ENCODE data around the gene BAIAP2. TPM values are rescaled to one million over a fixed set of nuclear protein-coding genes. Genes with fewer than 3 reads are reported as not detected.

The BAIAP2 gene
- total RNA-seq, 1 experiment from 2014 or later: 34.4 TPM

DNA sequence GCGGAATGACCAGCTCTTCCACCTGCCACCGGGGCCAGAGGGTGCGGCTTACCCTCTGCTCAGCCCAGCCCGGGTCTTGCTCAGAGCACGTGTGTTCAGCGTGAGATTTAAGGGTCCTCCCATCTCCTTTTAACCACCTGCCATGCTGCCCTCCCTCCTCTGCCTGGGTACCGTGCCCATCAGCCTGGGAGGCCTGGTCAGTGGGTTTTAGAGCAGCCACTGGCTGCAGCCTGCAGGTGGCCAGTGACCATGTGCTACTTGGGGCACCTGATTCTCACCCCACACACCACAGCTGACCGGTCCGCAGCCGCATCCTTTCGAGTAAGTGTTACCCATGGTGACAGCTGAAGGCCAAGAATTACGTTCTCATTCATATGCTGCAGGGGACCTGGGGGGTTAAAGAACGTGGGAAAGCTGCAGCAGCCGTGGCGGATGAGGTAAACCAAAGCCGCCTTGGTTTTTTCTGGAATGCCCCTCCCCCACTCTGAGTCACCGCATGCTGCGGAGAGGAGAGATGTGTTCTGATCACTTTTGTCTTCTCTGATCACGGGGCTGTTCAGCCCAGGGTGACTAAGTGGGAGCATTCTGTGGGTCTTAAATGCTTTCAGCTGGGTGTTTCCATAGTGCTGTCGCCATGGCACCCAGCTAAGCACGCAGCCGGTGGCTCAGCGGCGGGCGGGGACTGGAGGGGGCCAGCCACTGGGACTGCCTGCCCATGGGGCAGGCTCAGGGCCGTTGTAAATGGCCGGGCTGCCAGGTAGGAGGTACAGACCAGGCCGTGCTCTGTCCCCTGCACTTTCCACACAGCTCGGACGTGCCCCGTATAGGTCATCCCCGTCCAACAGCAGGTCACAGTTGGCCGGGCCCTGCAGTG, 59.8 kb downstream of the BAIAP2 start:
- H3K4me3 ChIP-seq: no peak overlapping the region
- peak; percentile 83 for DNase-seq

DNA sequence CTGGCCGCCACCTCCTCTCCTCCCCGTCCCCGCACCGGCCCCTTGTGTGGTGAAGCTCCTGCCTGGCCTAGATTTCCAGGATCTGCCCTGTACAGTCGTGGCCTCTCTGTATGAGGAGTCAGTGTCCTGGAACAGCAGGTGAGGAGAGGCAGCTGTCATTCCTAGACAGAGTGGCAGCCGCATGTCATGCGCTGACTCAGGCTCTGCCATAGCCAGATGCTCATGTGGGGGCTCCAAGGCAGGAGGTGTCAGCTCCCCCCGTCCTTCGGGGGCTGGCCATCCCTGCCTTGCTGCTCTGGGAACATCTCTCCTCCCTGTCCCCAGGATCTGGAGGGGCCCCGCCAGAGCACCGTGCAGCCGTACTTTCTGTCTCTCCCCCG, 60.4 kb downstream of the BAIAP2 start:
- no peaks in the 10 kb centered on the region for H3K27me3 ChIP-seq
- no peak overlapping the region for H3K4me3 ChIP-seq

More for the DNA sequence above, 59.8 kb downstream of the BAIAP2 start:
- Histone ChIP-seq H3K36me3 (peaks cover 8% of the 10 kb centered on the region), H3K9me3 (no peaks in the 10 kb centered on the region), H3K27me3 (no peaks in the 10 kb centered on the region)

DNA sequence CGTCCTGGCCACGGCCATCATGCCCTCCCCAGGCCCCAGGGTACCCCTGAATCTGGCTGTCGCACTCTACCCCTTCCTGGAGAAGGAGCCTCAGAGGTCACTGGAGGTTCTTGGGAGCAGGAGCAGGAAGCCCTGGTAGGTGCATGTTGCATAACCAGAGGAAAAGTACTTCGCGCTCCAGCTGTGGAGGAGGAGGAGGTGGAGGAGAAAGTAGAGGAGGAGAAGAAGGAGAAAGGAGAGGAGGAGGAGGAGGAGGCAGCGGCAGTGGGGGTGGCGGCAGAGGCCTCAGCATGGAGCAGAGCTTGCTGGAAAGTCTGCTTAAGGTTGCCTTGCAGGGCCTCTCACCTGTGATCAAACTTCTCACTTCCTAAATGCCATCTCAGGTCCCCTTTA, 61.8 kb downstream of the BAIAP2 start:
- H3K27me3 ChIP-seq: no peaks in the 10 kb centered on the region
- no peaks in the 10 kb centered on the region for H3K9me3 ChIP-seq
- H3K36me3 ChIP-seq: peaks cover 20% of the 10 kb centered on the region
- H3K4me3 ChIP-seq: no peak overlapping the region
- DNase-seq: no peak

More for the DNA sequence above, 60.4 kb downstream of the BAIAP2 start:
- H3K9me3 ChIP-seq: no peaks in the 10 kb centered on the region
- no peak for DNase-seq
- peaks cover 8% of the 10 kb centered on the region for H3K36me3 ChIP-seq

DNA sequence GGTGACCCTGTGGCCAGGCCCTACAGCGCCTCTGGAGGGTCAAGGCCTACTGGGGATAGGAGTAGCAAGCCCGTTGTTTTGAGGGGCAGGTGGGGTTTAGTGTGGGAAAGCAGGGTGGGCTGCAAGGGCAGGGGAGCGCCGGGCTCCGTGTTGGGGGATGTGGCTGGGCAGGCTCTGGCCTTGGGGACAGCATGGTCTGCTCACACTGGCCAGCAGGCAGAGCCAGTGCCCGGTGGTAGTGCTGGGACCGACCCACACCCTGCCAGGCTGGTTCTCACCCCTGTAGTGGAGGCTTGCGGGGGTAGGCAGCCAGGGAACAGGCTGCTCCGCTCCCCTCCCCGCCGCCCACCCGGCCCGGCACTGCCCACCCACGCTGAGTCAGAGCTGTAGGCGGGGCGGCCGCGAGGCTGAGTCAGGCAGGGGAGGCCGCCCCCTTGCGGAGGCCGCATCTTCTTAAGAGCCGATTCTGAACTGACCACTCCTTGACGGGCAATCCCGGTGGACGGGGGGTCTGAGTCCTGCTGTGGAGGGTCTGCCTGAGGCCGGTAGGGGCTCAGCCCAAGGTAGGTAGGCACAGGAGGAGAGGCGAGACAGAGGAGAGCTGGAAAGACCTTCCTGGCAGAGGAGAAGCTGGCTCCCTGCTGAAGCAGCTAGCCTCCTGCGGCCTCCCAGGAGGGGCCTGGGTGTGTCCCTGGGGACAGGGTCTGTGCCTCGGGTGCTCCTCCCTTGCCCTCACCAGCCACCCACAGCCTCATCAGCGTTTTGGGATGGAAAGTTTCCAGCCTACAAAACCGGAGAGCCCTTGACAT, 62.4 kb downstream of the BAIAP2 start:
- H3K36me3 ChIP-seq: peaks cover 20% of the 10 kb centered on the region
- no peaks in the 10 kb centered on the region for H3K27me3 ChIP-seq
- peak; percentile 81 for DNase-seq
- H3K9me3 ChIP-seq: no peaks in the 10 kb centered on the region
- no peak overlapping the region for H3K4me3 ChIP-seq

DNA sequence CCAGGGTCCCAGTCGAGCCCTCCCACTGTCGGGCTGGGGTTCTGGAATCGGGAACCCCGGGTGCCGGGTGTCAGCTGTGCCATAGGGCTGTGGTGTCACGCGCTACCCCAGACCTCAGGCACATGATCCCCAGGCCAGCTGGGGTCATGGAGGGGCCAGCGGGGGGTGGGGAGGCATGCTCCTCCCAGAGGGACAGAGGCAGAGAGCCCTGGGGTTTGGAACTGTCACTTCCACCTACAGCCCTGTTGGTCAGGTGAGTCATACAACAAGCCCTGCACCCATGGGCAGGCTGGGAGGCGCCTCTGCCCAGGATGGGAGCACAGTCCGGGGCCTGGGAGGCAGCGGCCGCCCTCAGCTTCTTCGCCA, 63.0 kb downstream of the BAIAP2 start:
- Histone ChIP-seq H3K36me3 (peaks cover 20% of the 10 kb centered on the region), H3K9me3 (no peaks in the 10 kb centered on the region), H3K4me3 (no peak overlapping the region), H3K27me3 (no peaks in the 10 kb centered on the region)
- DNase-seq: peak; percentile 28

DNA sequence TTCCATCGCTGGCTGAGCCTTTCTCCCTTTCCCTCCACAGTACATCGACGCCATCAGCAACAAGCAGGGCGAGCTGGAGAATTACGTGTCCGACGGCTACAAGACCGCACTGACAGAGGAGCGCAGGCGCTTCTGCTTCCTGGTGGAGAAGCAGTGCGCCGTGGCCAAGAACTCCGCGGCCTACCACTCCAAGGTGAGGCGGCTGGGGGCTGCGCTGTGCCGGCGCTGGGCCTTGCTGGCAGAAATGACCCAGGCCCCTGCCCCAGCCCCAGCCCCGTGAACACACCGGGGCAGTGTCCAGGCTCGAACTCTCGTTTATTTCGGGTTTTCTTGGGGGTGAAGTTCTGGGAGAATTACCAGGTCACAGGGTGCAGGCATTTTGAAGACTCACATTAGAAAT, 64.9 kb downstream of the BAIAP2 start:
- DNase-seq: no peak
- Histone ChIP-seq H3K27me3 (no peaks in the 10 kb centered on the region), H3K4me3 (no peak overlapping the region), H3K36me3 (peaks cover 17% of the 10 kb centered on the region), H3K9me3 (no peaks in the 10 kb centered on the region)

DNA sequence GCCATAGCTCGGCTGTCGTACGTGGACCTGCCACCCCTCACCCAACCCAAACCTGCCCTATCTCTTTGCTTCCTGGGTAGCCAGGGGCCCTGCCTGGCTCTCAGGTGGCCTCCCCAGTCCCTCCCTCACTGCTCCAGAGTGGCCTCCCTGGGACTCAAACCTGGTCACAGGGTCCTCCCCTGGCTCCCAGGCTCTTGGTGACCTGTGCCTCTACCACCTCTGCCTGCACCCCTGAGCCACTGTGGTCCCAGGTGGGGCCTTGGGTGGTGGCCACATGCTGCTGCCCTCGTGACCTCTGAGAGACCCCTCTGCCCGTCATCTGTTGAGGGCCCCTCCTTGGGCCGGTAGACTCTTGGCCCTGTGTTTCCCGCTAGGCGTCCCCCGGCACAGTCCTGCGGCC, 65.7 kb downstream of the BAIAP2 start:
- Histone ChIP-seq H3K27me3 (no peaks in the 10 kb centered on the region), H3K4me3 (no peak overlapping the region), H3K9me3 (no peaks in the 10 kb centered on the region), H3K36me3 (peaks cover 15% of the 10 kb centered on the region)
- DNase-seq: no peak

DNA sequence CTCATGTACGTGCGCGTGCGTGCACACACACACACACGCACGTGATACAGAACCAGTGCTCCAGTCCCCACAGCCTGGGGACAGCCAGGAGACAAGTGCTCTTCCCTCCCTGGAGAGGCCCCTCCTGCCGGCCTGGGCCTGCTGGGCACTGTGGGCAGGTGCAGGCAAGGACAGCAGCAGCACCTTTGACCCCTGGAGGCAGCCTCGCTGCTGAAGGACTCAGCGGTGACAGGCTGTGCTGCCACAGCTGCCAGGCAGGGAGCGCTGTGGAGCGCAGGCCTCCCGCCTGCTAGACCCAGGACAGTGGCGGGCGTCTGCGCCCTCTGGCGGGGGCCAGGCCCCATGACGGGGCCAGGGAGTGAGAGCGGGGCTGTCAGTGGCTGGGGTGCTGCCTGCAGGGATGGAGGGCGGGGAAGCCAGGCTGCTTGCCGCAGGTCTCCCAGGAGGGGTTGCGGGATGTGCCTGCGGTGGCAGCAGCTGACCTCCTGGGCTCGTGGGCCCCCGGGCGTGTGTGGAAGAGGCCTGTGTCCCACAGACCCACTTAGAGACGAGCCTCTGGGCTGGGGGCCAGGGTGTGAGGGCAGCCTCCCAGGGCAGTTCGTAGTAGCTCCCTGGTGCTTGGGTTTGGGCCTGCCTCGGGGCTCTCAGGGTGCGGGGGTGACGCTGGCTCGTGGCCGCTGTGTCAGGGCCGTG, 66.8 kb downstream of the BAIAP2 start:
- Histone ChIP-seq H3K27me3 (no peaks in the 10 kb centered on the region), H3K36me3 (peaks cover 15% of the 10 kb centered on the region), H3K9me3 (no peaks in the 10 kb centered on the region), H3K4me3 (no peak overlapping the region)
- DNase-seq: peak; percentile 76

DNA sequence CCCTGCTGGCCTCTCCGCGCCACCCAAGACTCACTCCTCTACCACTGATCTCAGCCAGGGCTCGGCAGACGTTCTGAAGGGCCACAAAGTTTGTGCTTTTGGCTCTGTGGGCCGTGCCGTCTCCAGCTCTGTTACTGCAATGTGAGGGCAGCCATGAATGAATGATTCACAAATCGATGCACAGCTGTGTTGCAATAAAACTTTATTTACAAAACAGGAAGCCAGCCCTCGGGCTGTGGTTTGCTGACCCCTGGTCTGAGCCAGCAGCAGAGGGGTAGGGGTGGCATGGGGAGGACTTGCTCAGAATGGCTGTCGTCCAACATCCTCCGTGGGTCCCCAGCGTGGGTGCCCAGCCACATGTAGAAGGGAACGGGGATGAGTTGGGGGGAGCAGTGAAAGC, 67.4 kb downstream of the BAIAP2 start:
- H3K27me3 ChIP-seq: no peaks in the 10 kb centered on the region
- H3K36me3 ChIP-seq: peaks cover 15% of the 10 kb centered on the region
- H3K9me3 ChIP-seq: no peaks in the 10 kb centered on the region
- no peak for DNase-seq
- no peak overlapping the region for H3K4me3 ChIP-seq

DNA sequence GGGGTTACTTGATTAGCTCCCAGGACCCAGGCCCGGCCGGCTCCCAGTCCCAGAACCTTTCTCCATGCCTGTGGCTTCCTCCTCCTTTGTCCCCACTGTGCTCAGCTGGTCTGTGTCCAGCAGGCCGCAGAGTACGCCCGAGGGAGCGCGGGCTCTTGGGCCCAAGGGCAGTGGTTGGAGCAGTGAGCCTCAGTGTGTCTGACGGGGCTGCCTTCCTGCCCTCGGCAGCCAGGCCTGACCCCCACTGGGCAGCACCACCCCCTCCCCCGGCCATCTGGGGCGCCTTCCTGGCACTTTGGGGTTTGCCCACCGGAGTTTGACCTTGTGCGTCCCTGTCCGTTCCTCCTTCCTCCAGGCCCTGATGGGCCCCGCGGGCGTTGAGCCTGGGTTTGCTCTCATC, 67.9 kb downstream of the BAIAP2 start:
- peaks cover 14% of the 10 kb centered on the region for H3K36me3 ChIP-seq
- no peak overlapping the region for H3K4me3 ChIP-seq
- no peaks in the 10 kb centered on the region for H3K27me3 ChIP-seq
- no peaks in the 10 kb centered on the region for H3K9me3 ChIP-seq
- no peak for DNase-seq

DNA sequence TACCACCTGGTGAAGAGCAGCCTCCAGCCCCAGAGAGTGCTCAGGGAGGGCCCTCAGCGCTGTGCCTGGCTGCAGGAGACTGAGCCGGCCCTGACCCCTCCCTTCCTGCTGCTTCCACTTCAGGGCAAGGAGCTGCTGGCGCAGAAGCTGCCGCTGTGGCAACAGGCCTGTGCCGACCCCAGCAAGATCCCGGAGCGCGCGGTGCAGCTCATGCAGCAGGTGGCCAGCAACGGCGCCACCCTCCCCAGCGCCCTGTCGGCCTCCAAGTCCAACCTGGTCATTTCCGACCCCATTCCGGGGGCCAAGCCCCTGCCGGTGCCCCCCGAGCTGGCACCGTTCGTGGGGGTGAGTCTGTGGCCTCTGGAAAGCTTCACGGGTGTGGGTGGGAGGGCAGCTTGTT, 68.4 kb downstream of the BAIAP2 start:
- H3K36me3 ChIP-seq: peaks cover 12% of the 10 kb centered on the region
- H3K9me3 ChIP-seq: no peaks in the 10 kb centered on the region
- DNase-seq: no peak
- H3K4me3 ChIP-seq: no peak overlapping the region
- no peaks in the 10 kb centered on the region for H3K27me3 ChIP-seq

DNA sequence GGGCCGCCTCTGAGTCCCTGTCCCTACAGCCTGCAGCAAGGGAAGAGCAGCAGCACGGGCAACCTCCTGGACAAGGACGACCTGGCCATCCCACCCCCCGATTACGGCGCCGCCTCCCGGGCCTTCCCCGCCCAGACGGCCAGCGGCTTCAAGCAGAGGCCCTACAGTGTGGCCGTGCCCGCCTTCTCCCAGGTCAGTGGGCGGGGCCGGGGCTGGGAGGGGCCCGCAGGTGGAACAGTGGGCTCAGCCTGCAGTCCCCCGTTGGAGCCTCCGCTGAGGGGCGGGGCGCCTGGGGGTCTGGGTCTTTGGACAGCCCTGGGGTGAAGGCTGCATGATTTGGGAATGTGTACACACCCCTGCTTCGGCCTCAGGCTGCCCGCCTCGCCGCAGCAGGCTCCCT, 71.8 kb downstream of the BAIAP2 start:
- Histone ChIP-seq H3K4me3 (no peak overlapping the region), H3K9me3 (no peaks in the 10 kb centered on the region)
- DNase-seq: no peak

DNA sequence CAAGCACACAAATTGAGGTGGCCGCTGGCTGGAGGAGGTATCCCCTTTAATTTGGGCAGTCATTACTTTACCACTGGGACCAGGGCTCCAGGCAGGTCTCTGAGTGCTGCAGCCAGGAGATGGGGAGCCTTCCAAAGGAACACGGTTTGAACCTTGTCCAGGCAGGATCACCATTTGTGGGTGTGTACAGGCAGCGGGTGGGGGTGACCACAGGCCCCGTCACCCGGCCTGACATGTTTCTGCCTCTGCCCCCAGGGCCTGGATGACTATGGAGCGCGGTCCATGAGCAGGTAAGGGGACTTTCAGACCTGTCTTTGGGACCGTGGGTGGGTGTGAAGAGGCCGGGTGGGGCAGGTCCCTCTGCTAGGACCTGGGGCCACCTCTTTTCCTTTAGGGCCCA, 73.3 kb downstream of the BAIAP2 start:
- Histone ChIP-seq H3K27me3 (no peaks in the 10 kb centered on the region), H3K36me3 (no peaks in the 10 kb centered on the region), H3K9me3 (no peaks in the 10 kb centered on the region), H3K4me3 (no peak overlapping the region)
- DNase-seq: no peak

More for the DNA sequence above, 71.8 kb downstream of the BAIAP2 start:
- no peaks in the 10 kb centered on the region for H3K27me3 ChIP-seq
- no peaks in the 10 kb centered on the region for H3K36me3 ChIP-seq

DNA sequence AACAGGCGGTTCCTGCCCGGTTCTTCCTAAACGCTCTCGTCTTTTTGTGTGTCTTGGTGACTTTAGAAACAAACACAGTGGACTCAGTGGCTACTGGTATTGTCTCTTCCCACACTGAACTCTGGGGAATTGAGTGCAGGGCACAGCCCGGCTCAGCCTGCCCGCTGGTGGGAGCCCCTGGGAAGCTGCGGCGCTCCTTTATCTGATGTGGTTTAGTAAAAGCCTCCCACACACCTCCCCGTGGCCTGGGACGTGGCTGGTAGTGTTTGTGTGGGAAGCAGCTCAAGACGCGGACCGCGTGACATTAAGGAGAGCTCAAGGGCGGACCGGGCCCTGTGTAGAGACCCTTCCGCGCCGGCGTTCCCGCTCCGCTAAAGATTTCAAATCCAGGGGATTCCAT, 75.0 kb downstream of the BAIAP2 start:
- no peak for DNase-seq
- Histone ChIP-seq H3K36me3 (no peaks in the 10 kb centered on the region), H3K4me3 (no peak overlapping the region), H3K9me3 (no peaks in the 10 kb centered on the region), H3K27me3 (no peaks in the 10 kb centered on the region)

DNA sequence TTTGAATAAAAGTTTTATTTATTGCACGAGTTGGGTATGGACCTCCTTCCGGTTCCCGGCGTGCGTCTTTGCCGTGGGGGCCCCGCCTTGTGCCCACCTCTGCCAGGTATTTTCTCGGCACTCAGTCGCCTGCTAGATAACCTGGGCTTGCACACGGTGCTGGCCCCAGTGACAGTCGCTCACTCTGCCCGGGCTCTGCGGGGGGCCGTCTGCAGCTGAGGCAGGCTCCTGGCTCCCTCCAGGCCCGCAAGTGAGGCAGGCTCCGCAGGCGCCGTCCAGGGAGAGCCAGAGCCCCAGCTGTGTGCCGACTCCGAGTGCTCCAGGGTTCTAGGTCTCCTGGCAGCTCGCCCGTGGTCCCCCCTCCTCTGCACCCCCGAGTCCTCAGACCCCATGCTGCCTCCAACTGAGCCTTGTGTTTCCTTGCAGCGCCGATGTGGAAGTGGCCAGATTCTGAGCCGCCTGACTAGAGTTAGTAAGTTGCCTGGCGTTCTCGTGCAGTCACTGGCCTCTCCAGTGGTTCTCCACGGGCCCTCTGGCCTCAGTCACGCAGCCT, 75.6 kb downstream of the BAIAP2 start:
- Histone ChIP-seq H3K36me3 (no peaks in the 10 kb centered on the region), H3K4me3 (no peak overlapping the region), H3K27me3 (no peaks in the 10 kb centered on the region), H3K9me3 (no peaks in the 10 kb centered on the region)
- no peak for DNase-seq

DNA sequence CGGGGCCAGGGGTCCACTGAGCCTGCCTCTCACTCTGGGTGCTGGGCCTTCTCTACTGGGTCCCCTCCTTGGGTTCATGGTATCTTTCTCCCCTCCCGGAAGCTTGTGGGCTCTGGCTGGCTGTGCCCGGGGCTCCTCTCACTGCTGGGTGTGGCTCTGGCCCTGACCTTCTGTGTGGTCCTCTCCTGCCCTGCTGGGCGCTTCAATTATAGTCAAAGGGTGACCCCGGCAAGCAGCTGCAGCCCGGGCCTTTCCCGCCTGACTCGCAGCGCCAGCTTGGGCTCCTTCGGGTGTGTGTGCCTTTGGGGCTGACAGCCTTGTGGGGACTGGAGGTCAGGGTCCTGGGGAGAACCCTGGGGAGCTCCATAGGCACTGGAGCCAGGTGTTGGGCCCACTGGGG, 76.1 kb downstream of the BAIAP2 start:
- DNase-seq: no peak

DNA sequence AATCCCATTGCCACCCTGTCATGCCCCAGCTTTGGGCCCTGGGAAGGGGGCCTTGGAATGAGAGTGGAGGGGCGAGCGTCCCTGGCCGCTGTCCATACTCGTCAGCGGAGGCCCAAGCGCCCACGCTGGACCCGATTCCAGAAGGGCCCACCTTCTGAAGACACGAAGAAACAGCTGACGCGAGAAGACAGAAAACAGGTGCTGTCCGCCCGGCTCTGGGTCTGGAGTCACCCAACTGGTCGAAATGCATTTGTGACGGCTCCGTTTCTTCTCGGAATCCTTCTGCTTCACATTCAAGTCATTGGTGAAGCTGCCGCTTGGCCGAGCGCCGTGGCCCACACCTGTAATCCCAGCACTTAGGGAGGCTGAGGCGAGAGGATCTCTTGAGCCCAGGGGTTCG, 77.5 kb downstream of the BAIAP2 start:
- no peaks in the 10 kb centered on the region for H3K27me3 ChIP-seq
- H3K4me3 ChIP-seq: no peak overlapping the region
- no peak for DNase-seq
- no peaks in the 10 kb centered on the region for H3K36me3 ChIP-seq
- no peaks in the 10 kb centered on the region for H3K9me3 ChIP-seq

More for the DNA sequence above, 76.1 kb downstream of the BAIAP2 start:
- H3K4me3 ChIP-seq: no peak overlapping the region
- H3K9me3 ChIP-seq: no peaks in the 10 kb centered on the region
- H3K27me3 ChIP-seq: no peaks in the 10 kb centered on the region
- H3K36me3 ChIP-seq: no peaks in the 10 kb centered on the region
